ENCODE data around the gene AGMAT.
"Not testable (repeated sequence)": the region's sequence is repeated elsewhere in the genome, so short reads cannot be mapped to it uniquely, and the experiment has no call there.

The AGMAT gene

DNA sequence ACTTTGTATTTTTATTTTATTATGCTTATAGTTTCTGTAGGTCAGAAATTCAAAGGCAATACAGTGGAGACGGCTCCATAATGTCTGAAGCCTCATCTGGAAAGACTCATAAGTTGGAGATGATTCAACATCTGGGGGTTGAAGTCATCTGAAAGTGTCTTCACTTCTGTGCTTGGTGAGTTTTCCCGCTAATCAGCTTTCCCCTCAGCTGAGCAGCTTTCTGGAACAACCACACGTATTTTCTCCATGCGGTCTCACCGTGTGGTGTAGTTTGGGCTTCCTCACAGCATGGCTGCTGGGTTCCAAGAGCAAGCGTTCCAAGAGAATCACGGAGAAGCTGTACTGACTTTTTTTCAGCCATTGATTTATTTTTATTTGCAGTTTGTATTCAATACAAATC is 24.8 kb upstream of the AGMAT start:
- no peak for FAIRE-seq

DNA sequence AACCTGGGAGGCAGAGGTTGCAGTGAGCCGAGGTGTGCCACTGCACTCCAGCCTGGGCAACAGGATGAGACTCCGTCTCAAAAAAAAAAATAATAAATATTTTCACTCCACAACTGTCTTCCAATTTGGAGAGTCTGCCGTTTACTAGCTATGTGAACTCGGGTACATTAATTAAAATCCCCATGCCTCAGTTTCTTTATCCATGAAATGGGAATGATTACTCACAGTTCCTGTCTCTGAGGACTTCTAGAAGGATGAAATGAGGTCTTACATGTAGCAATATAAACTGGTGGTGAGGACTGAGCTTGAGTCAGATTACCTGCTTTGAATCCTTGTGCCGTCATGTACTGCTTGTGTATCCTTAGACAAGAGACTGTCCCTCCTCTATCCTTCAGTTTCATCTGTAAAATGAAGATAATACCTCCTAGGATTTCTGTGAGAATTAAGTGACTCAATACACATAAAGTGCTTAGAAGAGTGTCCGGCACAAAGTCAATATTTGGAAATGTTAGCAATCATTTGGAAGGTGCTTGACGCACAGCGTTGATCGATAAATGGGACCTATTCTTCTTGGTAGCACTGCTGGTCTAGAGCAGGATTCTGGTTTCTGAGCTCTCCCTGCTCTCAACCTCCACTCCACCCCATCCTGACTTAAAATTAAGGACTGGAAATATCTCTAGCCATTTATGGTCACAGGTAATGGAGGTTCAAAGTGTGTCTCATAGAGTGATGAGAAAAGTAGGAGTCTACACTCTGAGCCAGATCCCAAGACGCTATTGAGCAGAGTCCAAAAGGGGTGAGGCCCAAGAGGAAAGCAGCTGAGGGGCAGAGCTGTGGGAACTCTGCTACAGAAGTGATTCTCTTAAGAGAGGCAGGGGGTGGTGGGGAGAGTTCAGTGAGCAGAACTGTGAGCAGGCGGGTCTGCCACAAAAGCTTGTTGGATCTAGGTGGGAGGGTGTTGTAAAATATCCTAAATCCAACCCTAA is 20.8 kb upstream of the AGMAT start:
- FAIRE-seq: no peak

DNA sequence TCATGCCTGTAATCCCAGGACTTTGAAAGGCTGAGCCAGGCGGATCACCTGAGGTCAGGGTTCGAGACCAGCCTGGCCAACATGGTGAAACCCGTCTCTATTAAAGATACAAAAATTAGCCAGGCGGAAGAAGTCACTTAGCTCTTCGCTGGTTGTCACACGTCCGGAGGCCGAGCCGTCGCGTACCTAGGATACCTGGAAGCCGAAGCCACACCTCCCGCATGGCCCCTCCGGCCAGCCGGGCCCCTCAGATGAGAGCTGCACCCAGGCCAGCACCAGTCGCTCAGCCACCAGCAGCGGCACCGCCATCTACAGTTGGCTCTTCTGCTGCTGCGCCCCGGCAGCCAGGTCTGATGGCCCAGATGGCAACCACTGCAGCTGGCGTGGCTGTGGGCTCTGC is 19.5 kb upstream of the AGMAT start:
- not testable (repeated sequence) for FAIRE-seq

DNA sequence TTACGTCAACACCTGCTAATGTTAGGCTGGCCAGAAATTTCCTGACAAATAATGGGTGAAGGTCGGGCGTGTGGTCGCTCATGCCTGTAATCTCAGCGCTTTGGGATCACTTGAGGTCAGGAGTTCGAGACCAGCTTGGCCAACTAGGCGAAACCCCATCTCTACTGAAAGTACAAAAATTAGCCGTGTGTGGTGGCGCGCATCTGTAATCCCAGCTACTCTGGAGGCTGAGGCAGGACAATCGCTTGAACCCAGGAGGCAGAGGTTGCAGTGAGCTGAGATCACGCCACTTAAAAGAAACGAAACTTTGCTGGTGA is 19.1 kb upstream of the AGMAT start:
- not testable (repeated sequence) for FAIRE-seq

DNA sequence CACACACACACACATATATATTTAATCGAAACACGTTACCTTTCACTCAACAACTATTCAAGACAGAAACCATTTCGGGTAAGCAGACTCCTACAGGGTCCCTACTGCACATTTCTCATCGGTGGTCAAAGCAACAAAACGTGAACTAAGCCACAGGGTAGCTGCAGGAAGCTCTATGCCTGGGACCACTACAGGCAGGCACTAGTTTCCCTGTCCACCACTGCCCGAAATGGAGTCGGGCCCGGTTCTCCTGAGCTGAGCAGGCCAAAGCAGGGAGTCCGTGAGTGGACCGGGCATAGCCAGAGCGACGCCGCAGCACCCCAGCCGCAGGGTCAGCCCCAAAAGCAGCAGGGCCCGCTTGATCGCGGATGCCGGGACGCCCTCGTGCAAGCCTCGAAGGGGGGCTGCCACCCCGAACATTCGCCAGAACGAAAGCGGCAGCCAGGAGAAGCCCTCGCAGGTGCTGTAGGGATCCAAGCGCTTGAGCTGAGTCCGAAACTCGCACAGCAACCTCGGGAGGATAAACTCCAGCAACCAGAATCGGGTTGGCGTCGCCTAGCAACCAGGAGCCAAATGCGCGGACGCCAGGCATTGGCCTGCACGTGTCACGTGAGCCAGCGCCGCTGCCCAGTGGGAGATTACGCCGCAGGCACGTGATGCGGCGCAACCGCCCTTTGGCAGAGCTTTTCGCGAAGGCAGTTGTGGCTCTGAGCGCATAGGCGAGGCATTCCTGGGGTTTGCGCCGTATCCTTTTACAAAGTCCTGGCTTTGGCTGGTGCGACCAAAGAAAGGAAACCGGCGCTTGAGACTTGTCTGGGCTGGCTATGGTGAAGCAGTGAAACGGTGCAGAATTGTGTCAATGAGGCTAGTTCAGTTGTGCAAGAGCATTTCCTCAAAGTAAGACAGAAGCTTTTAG is 18.5 kb upstream of the AGMAT start:
- FAIRE-seq: peak; percentile 74

DNA sequence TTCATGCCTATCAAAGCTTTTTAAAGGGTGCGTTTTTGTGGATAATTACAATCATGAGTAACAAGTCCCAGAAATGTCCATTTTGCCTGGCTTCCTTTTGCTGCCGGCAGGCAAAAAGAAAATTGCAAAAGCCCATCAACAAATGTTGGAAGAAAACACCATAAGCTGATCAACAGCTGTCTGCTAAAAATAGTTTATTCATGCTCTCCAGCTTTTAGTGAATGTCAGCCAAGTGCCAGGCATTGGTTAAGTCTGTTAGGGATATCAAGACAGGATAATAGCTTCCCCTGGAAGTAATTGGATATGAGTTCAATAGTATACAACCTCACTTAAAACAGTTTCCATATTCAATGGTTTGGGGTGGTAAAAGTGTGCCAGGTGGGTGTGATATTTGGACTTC is 13.6 kb upstream of the AGMAT start:
- FAIRE-seq: no peak

DNA sequence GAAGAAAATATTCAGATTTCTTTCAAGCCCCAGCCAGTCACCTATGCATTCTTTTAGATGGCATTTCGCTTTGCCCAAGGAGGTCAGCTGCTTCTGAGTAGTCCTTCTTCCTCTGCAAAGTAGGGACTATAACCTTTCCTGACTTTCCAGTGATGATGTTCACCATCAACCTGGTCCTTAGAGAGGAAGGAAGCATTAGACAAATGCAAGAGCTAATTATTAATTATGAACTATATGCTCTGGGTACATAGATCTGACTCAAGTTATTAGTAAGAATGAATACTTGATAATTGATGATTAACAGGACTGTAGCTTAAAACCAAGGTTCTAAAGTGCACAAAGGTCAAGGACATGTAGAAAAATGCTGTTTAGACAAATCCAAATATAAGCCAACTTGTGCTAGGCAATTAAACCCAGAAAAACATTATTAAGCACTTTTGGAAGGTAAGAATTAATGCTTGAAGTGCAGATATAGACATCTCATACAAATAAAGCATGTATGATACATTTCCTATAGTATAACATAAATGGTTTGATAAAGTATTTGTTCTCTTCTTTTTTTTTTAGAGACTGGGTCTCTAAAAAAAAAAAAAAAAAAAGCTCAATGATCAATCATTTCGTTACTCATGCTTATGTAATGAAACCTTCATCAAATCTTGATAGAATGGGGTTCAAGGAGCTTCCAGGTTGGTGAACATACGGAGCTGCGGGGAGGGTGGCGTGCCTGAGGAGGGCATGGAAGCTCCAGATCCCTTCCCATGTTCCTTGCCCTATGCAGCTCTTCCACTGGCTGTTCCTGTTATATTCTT is 11.2 kb upstream of the AGMAT start:
- no peak for FAIRE-seq

DNA sequence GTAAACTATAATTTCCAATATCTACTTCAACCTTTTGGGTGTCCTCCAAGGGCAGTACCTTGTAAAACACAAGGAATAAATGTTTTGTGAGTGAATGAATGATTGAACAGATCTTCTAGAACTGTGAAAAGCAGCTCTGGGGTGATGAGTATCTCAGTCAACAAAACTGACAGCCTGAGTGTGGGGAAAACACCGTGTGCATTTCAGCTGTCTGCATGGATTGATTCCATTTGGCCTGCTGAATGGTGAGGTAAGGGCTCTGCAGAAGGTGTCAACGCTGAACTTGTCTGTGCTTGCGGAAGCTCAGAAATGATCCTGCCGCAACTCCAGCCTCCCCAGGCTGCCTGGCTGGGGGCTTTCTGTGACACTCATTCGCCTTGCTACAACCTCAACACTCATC is 7.4 kb upstream of the AGMAT start:
- no peak for FAIRE-seq

DNA sequence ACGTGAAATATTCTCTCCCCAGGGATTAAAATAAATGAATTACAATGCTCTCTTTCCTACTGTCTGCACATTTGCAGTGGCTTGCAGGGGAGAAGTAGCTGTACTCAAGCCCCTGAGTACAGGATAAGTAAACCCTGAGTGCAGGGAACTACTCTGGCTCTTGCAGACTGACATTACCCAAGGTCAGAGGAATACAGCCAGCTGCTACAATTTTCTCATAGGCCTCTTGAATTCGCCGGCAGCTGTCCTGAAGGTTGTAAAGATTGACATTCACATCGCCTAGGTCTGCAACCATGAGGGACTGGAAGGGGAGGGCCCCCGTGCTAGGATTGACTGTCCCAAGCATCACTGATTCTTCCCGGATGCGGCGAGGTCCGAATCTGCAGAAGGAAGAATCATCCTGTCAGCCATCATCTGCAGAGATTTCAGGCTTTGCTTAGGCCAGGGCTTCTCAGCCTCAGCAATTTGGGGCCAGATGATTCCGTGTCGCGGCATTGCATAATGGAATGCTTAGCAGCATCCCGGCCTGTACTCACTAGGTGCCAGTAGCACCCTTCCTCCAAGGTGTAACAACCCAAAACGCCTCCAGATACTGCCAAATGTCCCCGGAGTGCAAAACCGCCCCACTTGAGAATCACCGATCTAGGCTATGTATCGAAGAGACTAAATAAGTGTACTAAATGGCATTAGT is 1.7 kb downstream of the AGMAT start:
- FAIRE-seq: no peak

DNA sequence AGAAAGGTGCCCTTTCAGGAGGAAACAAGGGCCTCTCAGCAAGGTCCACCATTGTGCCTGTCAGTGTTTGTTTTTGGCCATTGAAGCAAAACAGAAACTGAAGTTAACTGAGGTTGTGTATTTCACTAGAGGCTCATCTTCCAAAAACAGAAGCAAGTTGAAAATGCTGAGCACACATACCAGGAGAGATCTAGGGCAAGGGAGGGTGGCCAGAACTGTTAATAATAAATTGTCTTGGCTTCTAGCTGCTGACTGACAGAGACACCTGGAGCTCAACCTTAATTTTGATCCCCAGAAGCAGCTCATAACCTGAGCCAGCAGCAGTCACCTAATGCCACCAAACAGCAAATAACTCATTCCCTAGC is 5.2 kb downstream of the AGMAT start:
- no peak for FAIRE-seq

DNA sequence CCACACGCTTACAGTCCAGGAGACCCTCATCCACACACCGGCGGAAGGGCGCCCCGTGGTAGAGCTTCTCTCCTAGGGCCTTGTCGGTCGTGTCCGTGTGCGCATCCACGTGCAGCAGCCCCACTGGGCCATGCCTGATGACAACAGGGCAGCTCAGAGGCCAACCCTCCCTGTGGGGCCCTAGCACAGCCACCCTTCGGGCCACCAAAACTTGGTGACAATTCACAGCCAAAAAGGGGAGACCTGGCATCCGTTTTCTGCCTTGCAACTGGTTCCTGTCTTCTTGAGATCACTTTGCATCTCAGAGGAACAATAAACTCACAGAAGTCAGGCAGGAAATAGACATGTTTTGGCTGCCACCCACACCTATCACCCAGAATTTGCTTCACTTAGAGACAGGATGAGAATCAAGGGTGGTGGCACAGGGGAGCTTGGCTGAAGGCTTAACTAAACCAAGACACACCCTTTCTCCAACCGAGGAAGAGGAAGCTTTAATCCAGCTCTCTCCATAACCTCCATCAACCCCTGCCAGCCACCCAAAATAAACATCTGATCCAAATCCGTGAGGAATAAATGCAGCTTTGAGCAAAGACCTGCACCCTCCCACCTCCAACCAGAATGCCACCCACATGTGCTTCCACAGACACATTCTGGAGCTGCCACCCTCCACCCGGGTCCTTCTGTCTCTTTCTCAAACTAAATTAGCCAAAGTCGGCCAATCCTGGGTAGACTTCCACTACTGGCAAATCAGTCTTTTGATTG is 5.7 kb downstream of the AGMAT start:
- no peak for FAIRE-seq

DNA sequence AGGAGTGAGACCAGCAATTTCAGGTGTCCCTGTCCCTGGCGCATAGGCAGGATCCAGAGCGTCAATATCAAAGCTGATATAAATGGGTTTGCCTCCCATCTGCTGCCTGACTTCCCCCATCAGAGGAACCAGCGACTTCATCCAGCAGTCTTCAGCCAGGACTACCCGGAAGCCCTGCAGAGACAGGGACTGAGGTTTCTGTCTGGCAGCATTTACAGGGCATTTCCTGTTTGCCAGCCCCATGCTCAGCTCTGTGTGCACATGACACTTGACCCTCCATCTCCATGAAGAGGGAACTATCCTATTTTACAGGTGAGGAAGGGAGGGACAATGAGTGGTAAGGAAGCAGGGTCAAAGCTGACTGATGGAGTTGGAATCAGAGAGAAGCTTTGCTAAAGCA is 7.2 kb downstream of the AGMAT start:
- no peak for FAIRE-seq

DNA sequence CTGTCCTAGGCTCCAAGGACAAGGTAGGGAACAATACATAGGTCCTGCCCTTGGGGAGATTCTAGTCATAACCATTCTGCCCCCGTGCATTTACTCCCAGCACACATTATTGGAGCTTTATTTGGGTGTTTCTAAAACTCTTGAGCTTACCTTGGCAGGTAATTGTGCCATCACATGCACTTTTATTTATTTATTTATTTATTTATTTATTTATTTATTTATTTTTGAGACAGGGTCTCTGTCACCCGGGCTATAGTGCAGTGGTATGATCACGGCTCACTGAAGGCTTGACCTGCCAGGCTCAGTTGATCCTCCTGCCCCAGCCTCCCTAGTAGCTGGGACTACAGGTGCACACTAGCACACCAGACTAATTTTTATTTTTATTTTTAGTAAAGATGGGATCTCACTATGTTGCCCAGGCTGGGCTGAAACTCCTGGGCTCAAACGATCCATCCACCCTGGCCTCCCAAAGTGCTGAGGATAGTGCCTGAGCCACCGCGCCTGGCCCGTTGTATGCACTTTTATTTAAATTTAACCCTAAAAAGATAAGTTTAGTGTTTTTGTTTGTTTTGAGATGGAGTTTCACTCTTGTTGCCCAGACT is 9.2 kb downstream of the AGMAT start:
- no peak for FAIRE-seq

DNA sequence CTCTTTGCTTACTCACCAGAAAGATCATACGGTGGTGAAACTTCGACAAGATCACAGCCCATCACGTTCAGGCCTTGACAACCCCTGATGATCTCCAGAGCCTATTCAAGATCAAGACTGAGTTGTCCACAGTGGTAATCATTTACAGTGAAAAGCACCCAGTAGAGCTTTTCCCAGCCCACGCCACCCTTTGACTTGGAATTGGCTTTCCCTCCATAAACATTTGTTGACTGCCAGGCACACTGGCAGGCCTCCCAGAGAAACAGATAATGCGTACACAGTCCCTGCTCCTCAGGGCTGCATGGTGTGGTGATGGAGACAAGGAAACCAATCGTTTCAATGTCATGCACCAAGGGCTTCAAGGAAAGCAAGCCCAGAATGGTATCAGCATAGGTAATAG is 10.1 kb downstream of the AGMAT start:
- FAIRE-seq: no peak

DNA sequence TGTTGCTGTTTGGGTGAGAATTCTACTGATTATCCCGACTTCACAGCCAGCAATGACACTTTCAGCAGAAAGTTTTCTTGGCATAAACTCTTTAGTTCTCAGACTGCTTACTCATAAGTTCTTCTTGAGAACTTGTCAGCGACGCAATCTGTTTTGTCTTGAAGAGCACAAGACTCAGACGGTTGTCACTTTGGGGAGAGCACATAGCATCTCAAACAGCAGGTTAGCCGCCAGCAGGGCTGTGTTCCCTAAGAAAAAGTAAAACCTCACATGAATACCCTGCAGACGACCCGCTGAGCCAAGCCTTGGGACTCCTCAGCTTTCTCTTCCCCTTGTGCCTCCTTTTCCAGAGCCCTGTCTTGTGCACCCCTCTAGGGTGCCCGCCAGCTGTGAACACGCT is 11.4 kb downstream of the AGMAT start:
- no peak for FAIRE-seq

DNA sequence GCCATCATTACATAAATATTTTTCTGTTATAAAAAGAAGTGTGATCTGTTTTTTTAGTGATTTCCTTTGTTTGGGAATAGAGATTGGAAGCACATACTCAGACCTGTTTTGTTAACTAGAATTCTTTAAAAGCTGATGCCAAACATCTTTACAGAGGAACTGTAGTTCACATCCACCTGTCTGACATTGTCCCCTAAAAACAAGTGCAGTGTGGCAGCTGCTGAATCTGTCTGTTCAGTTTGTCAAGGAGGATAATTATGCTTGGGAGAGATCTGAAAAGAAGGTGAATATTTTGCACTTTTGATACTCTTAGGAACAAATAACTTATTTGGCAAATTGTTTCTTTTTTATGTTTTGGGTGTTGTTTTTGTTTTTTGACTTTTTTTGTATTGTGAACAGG is 13.6 kb downstream of the AGMAT start:
- no peak for FAIRE-seq

DNA sequence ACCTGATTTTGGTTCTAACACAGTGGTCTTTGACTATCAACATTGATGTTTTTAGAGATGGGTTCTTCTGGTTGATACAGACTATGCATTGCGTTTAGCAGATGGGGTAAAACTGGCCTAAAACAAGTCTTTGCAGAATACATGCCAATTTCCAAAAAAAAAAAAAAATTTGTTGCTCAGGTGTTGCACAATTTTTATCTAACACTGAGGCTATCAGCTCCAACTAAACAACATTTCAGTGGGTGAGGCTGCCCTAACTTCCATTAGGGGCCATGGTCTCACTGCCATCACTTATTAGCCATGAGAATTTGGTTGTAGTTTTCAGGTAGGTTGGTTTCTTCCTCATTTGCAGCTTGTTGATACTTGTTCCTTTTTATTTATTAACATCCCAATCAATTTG is 14.0 kb downstream of the AGMAT start:
- FAIRE-seq: no peak

DNA sequence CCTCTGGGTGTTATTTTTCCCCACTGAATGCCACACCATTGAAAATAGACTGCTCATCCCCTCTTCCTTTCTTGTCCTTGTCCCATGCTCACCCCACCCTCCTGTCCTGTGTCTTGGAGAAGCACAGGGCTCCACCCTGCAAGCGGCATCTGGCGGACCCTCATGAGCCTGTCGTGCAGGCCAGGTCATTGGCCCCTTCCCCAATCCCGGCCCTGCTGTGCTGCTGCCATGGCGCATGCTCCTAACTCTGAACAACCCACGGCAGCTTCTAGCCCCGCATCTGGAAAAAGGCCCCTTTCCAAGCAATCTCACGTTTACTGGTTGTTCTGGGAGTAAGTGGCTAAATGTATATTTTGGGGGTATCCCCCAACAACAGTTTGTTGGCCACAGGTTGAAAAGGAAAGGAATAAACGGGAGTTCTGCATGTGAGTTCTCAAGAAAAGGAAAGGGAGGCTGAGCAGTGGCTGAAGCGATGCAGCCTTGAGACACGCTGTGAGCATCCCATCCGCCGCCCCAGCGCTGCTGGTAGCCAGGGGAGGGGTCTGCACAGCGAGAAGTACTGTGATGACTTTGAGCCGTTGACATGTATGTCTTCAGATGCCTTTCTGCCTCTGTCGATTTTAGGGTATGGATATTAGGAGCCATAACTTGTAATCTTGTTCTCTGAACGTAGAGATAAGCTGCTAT is 16.3 kb downstream of the AGMAT start:
- no peak for FAIRE-seq

DNA sequence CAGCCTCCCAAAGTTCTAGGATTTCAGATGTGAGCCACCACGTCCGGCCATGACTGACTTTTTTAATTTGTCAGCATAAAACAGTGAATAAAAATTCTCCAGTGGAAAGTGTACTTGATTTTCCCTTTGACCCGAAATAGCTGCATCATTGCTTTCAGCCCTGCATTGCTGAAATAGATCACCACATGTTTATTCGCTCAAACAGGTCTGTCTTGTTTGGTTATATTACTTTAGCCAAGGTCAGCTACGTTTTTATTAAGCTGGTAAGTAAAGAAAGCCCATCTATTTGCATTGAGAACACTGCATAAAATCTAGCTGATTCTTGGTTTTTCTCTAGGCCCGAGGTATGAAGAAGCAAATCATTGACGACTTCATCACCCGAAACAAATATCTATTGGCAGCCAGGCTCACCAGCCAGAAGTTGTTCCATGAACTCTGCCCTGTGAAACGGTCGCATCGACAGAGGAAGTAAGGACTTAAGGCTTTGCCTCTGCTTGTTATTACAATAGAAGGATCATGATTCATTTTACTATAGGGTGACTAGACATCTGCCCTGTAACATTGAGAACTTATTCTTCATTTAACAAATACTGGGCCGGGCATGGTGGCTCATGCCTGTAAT is 25.6 kb downstream of the AGMAT start:
- no peak for FAIRE-seq

DNA sequence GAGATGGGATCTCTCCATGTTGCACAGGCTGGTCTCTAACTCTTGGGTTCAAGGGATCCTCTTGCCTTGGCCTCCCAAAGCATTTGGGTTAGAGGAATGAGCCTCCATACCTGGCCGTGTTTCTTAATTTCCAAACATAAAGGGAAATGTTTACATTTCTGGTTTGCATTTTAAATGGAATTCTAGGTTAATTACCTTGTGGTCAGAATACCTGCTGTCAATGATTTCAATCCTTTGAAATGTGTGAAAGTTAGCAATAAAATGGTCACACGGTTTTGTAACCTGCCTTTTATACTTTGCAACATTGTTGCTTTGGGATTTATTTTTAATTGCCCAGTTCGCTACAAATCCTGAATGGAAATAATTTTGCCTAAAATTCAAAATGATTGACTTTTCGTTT is 26.3 kb downstream of the AGMAT start:
- no peak for FAIRE-seq
